Measurements from ENCODE around the gene PGP.

The PGP gene

DNA sequence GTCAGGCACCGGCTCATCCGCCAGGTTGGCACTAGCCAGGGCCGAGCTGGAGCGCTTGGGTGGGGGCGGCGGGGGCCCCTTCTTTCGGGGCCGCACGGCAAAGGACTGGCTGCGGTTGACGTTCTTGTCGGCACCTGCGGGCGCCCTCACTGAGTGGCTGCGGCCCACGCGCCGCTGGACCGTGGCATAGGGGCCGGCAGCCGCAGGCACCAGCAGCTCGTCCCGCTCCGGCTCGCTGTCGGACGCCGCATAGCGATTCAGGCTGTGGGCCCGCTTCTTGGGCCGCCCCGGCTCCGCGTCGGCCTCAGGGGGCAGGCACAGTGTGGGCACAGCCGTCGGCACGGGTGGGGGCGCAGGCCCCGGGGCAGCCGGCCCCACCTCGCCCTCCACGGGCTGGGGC, 34.2 kb downstream of the PGP start:
- TF ChIP-seq, protein P1, sequence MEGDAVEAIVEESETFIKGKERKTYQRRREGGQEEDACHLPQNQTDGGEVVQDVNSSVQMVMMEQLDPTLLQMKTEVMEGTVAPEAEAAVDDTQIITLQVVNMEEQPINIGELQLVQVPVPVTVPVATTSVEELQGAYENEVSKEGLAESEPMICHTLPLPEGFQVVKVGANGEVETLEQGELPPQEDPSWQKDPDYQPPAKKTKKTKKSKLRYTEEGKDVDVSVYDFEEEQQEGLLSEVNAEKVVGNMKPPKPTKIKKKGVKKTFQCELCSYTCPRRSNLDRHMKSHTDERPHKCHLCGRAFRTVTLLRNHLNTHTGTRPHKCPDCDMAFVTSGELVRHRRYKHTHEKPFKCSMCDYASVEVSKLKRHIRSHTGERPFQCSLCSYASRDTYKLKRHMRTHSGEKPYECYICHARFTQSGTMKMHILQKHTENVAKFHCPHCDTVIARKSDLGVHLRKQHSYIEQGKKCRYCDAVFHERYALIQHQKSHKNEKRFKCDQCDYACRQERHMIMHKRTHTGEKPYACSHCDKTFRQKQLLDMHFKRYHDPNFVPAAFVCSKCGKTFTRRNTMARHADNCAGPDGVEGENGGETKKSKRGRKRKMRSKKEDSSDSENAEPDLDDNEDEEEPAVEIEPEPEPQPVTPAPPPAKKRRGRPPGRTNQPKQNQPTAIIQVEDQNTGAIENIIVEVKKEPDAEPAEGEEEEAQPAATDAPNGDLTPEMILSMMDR (IDR thresholded peaks at IDR 0.05; ENCODE audit: low read depth, low read length, missing control alignments): no peak
- H3K4me3 ChIP-seq (ENCODE audit: low read depth, low read length): no peak overlapping the region
- no peak for DNase-seq (ENCODE audit: low read depth)

GRCh38 chr16:2179576-2179975, 35.1 kb downstream of the PGP start:
- no peak overlapping the region for H3K4me3 ChIP-seq (ENCODE audit: low read depth, low read length)
- TF ChIP-seq, protein P1 (IDR thresholded peaks at IDR 0.05; ENCODE audit: low read depth, low read length, missing control alignments): no peak
- no peak for DNase-seq (ENCODE audit: low read depth)

DNA sequence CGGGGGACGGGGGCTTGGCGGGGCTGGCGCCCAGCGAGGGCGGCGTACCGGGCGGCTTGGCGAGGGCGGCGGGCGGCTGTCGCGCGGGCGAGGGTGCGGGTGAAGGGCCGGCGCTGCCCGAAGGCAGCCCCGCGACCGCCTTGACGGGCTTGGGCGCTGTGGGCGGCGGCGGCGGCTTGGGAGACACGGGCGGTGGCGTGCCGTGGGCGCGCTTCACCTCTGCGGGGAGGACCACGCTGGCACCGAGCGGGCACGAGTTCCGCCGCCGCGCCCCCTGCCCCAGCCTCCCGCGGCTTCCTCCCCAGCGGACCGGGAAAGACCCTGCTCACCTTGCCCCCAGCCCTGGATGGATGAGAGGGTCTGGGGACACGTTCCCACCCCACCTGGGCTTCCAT, 35.5 kb downstream of the PGP start:
- TF ChIP-seq, protein P1 (IDR thresholded peaks at IDR 0.05; ENCODE audit: low read depth, low read length, missing control alignments): no peak
- DNase-seq (ENCODE audit: low read depth): no peak
- H3K4me3 ChIP-seq (ENCODE audit: low read depth, low read length): no peak overlapping the region

- TF ChIP-seq, protein P1 (IDR thresholded peaks at IDR 0.05; ENCODE audit: low read depth, low read length, missing control alignments): no peak
- H3K4me3 ChIP-seq (ENCODE audit: low read depth, low read length): no peak overlapping the region
- DNase-seq (ENCODE audit: low read depth): no peak
These were observed 36.1 kb downstream of the PGP start for GRCh38 chr16:2178321-2179106.

- no peak for DNase-seq (ENCODE audit: low read depth)
- TF ChIP-seq, protein P1 (IDR thresholded peaks at IDR 0.05; ENCODE audit: low read depth, low read length, missing control alignments): no peak
- no peak overlapping the region for H3K4me3 ChIP-seq (ENCODE audit: low read depth, low read length)
These were observed 37.1 kb downstream of the PGP start for GRCh38 chr16:2177561-2177960.

- TF ChIP-seq, protein P1 (IDR thresholded peaks at IDR 0.05; ENCODE audit: low read depth, low read length, missing control alignments): no peak
- no peak overlapping the region for H3K4me3 ChIP-seq (ENCODE audit: low read depth, low read length)
- no peak for DNase-seq (ENCODE audit: low read depth)
These were observed 37.5 kb downstream of the PGP start for GRCh38 chr16:2177101-2177500.

- TF ChIP-seq, protein P1 (IDR thresholded peaks at IDR 0.05; ENCODE audit: low read depth, low read length, missing control alignments): no peak
- no peak for DNase-seq (ENCODE audit: low read depth)
- H3K4me3 ChIP-seq (ENCODE audit: low read depth, low read length): no peak overlapping the region
These were observed 38.6 kb downstream of the PGP start for GRCh38 chr16:2176047-2176446.

All from GM12864 (cell line).